HCT116 (cell line): ENCODE results near the gene TNFRSF14. TPM values are rescaled to one million over a fixed set of nuclear protein-coding genes. Genes with fewer than 3 reads are reported as not detected.

Experiments used
- ATAC-seq: fragments of 200-7000 bp; cut with Tn5 transposase; 2 replicates; pipeline ENCODE4 v1.9.1; 2020; ENCODE audit warnings: mild to moderate bottlenecking, moderate library complexity
- BruUV-seq: library from RNA; stranded (reverse); fragments of 400-500 nt; replicated peaks from 2 replicates; lab custom pipeline; 2021; lab: Mats Ljungman, UMichigan
- CTCF ChIA-PET: fragments of 300-600 bp; sonication (Branson Sonifier 250); formaldehyde crosslinking; loops from one replicate; lab custom pipeline; 2021; ENCODE audit warnings: antibody characterized with exemption; lab: Charles Lee
- POLR2A ChIA-PET: fragments of 300-600, 350-600 bp; sonication (Branson Sonifier 250); formaldehyde crosslinking; loops from one replicate; lab custom pipeline; 2021; ENCODE audit warnings: antibody characterized with exemption; lab: Charles Lee
- RAD21 ChIA-PET, 2 experiments: fragments of 300-600 bp; sonication (Branson Sonifier 250); formaldehyde crosslinking; loops; one replicate each; lab custom pipeline; 2023; ENCODE audit warnings: low total read pairs in 2 of 2; ENCODE audit not compliant: uncharacterized antibody in 2 of 2, unreplicated experiment in 2 of 2, low non-redundant PET in 1 of 2; lab: Charles Lee
- DNase-seq: peaks from one replicate; pipeline ENCODE4 v3.0.0-alpha.2; 2010; ENCODE audit warnings: low read depth, low spot score
- H2AFZ ChIP-seq: fragments of 200-600 bp; shearing (Covaris generic), sonication (generic); 2 replicates; pipeline ENCODE4 v1.6.1; 2017; ENCODE audit warnings: low read depth, mixed run types, mixed read lengths, antibody characterized with exemption, low read length; ENCODE audit not compliant: poor library complexity, severe bottlenecking
- H3K27ac ChIP-seq: 2 replicates; pipeline ENCODE4 v1.5.1; 2012; ENCODE audit warnings: low read depth, low read length
- H3K27me3 ChIP-seq: fragments of 200-600 bp; sonication (generic); 2 replicates; pipeline ENCODE4 v1.6.1; 2016; ENCODE audit warnings: mixed run types, low read length, mixed read lengths; ENCODE audit not compliant: insufficient read depth
- H3K36me3 ChIP-seq, 2 experiments: fragments of 200-500 bp in 1 of 2; fragments of 200-600 bp in 1 of 2; sonication (Bioruptor generic) in 1 of 2; sonication (generic) in 1 of 2; 2 replicates each; pipeline versions ENCODE4 v1.5.1 to v1.6.1; 2014 to 2016; ENCODE audit warnings: low read length in 2 of 2, inconsistent platforms in 1 of 2, mixed read lengths in 1 of 2, mixed run types in 1 of 2; ENCODE audit not compliant: insufficient read depth in 2 of 2, control insufficient read depth in 1 of 2
- H3K4me1 ChIP-seq, 2 experiments: fragments of 200-600 bp in 1 of 2; sonication (generic) in 1 of 2; 2 replicates each; pipeline versions ENCODE4 v1.5.1 to v1.6.1; 2012 to 2017; ENCODE audit warnings: low read length in 2 of 2, inconsistent platforms in 1 of 2, mild to moderate bottlenecking in 1 of 2, mixed read lengths in 1 of 2, mixed run types in 1 of 2, moderate library complexity in 1 of 2; ENCODE audit not compliant: insufficient read depth in 2 of 2, control insufficient read depth in 1 of 2
- H3K4me2 ChIP-seq: fragments of 200-600 bp; sonication (generic); 2 replicates; pipeline ENCODE4 v1.6.1; 2017; ENCODE audit warnings: mixed run types, low read length, mixed read lengths
- H3K4me3 ChIP-seq, 2 experiments: fragments of 200-600 bp in 1 of 2; sonication (generic) in 1 of 2; replicated peaks in 1 of 2; 2 replicates each; pipeline ENCODE4 v1.5.1; 2011 to 2016; ENCODE audit warnings: low read length in 2 of 2, control low read depth in 1 of 2, low read depth in 1 of 2, mild to moderate bottlenecking in 1 of 2, mixed read lengths in 1 of 2, mixed run types in 1 of 2
- H3K79me2 ChIP-seq: fragments of 200-600 bp; sonication (generic); 2 replicates; pipeline ENCODE4 v1.6.1; 2017; ENCODE audit warnings: mild to moderate bottlenecking, mixed run types, low read length, moderate library complexity, mixed read lengths; ENCODE audit not compliant: insufficient read depth
- H3K9ac ChIP-seq: fragments of 200-600 bp; sonication (generic); 2 replicates; pipeline ENCODE4 v1.6.1; 2016; ENCODE audit warnings: low read length, mixed read lengths
- H3K9me2 ChIP-seq: fragments of 200-600 bp; sonication (generic), shearing (Covaris generic); 2 replicates; pipeline ENCODE4 v1.6.1; 2017; ENCODE audit warnings: mixed run types, mild to moderate bottlenecking, moderate library complexity; ENCODE audit not compliant: insufficient read depth
- H3K9me3 ChIP-seq, 2 experiments: fragments of 200-500 bp in 1 of 2; fragments of 200-600 bp in 1 of 2; sonication (Bioruptor generic) in 1 of 2; sonication (generic) in 1 of 2; 2 replicates each; pipeline ENCODE4 v1.6.1; 2014 to 2017; ENCODE audit warnings: low read length in 2 of 2, mixed read lengths in 2 of 2, inconsistent platforms in 1 of 2, low read depth in 1 of 2, mild to moderate bottlenecking in 1 of 2, mixed run types in 1 of 2, moderate library complexity in 1 of 2; ENCODE audit not compliant: control insufficient read depth in 1 of 2, insufficient read depth in 1 of 2
- H4K20me1 ChIP-seq: fragments of 200-600 bp; sonication (generic), shearing (Covaris generic); 2 replicates; pipeline ENCODE4 v1.6.1; 2017; ENCODE audit warnings: mixed run types, mild to moderate bottlenecking, moderate library complexity; ENCODE audit not compliant: insufficient read depth
- ATF3 ChIP-seq: IDR thresholded peaks from 2 replicates; pipeline ENCODE4 v1.6.1; 2012
- ELF1 ChIP-seq: IDR thresholded peaks from 2 replicates; pipeline ENCODE4 v1.6.1; 2012; ENCODE audit warnings: low read depth, borderline replicate concordance
- EZH2 ChIP-seq: fragments of 200-600 bp; sonication (generic); IDR thresholded peaks from 2 replicates; pipeline ENCODE4 v1.6.1; 2017; ENCODE audit warnings: antibody characterized with exemption, mixed run types
- EZH2phosphoT487 ChIP-seq: fragments of 200-600 bp; IDR thresholded peaks from 2 replicates; pipeline ENCODE4 v1.6.1; 2018; ENCODE audit warnings: antibody characterized with exemption, borderline replicate concordance
- REST ChIP-seq: IDR thresholded peaks from 2 replicates; pipeline ENCODE4 v1.6.1; 2012; ENCODE audit warnings: low read depth
- SIN3A ChIP-seq: IDR thresholded peaks from 2 replicates; pipeline ENCODE4 v1.6.1; 2012; ENCODE audit warnings: low read depth
- SRF ChIP-seq: IDR thresholded peaks from 2 replicates; pipeline ENCODE4 v1.6.1; 2012; ENCODE audit warnings: low read depth
- TCF7L2 ChIP-seq: IDR thresholded peaks from 2 replicates; pipeline ENCODE4 v1.7.0; 2011; ENCODE audit warnings: borderline replicate concordance, inconsistent platforms; ENCODE audit not compliant: insufficient read depth, insufficient read length; ENCODE audit errors: extremely low read depth
- ZNF274 ChIP-seq: fragments of 200-500 bp; sonication (Bioruptor generic); IDR thresholded peaks from 2 replicates; pipeline ENCODE4 v1.6.1; 2014; ENCODE audit warnings: mild to moderate bottlenecking, low read depth, low read length, inconsistent platforms
- intact Hi-C: fragments of 100-400 bp; cut with micrococcal nuclease; formaldehyde crosslinking; loops from 2 replicates; pipeline ENCODE4 v1.10.0; 2022
- total RNA-seq: library from RNA; stranded (reverse); gene quantifications from one replicate; pipeline ENCODE4 v1.2.1, GENCODE V29; 2021; ENCODE audit not compliant: unreplicated experiment

Gene TNFRSF14
- total RNA-seq, 1 experiment from 2014 or later = 0.66 TPM

- no peak overlapping the region for H3K9ac ChIP-seq
- DNase-seq = no peak
Measured at GRCh38 chr1:2558420-2558819, 2.2 kb downstream of the TNFRSF14 start.

More at GRCh38 chr1:2558420-2558819, 2.2 kb downstream of the TNFRSF14 start:
- H3K36me3 ChIP-seq = no peaks in the 10 kb centered on the region
- intact Hi-C loops = no loop called here
- TF ChIP-seq ZNF274 (no peak), ATF3 (no peak), EZH2phosphoT487 (no peak), SRF (no peak), SIN3A (no peak), REST (no peak), TCF7L2 (no peak), ELF1 (no peak), EZH2 (no peak)
- H3K4me2 ChIP-seq = no peak overlapping the region
- CTCF ChIA-PET = no interaction called here
- RAD21 ChIA-PET = no interaction called here
- no peak overlapping the region for H2AFZ ChIP-seq
- H3K9me2 ChIP-seq = no peaks in the 10 kb centered on the region
- POLR2A ChIA-PET = no interaction called here
- H3K4me3 ChIP-seq = no peak overlapping the region
- H4K20me1 ChIP-seq = no peaks in the 10 kb centered on the region
- BruUV-seq = no TSS peak
- no peaks in the 10 kb centered on the region for H3K27me3 ChIP-seq
- H3K79me2 ChIP-seq = no peaks in the 10 kb centered on the region
- H3K4me1 ChIP-seq = no peaks in the 10 kb centered on the region
- no peak overlapping the region for H3K27ac ChIP-seq
- no peaks in the 10 kb centered on the region for H3K9me3 ChIP-seq
- no peak for ATAC-seq
